Duodenal mucosa (tissue), 2 donors: ENCODE measurements around the gene AFG3L2.

Experiments
- H3K27ac ChIP-seq: one replicate; pipeline ENCODE4 v1.7.0; 2013; ENCODE audit warnings: low read depth, low read length
- H3K27me3 ChIP-seq, 2 donors: one replicate each; pipeline ENCODE4 v1.7.0; 2013; ENCODE audit warnings: low read length in 2 of 2, control low read depth in 1 of 2; ENCODE audit not compliant: insufficient read depth in 2 of 2, control insufficient read depth in 1 of 2
- H3K36me3 ChIP-seq, 2 donors: one replicate each; pipeline ENCODE4 v1.7.0; 2013; ENCODE audit warnings: low read length in 2 of 2, control low read depth in 1 of 2; ENCODE audit not compliant: insufficient read depth in 2 of 2, control insufficient read depth in 1 of 2
- H3K4me1 ChIP-seq, 2 donors: one replicate each; pipeline ENCODE4 v1.7.0; 2013; ENCODE audit warnings: low read length in 2 of 2, control low read depth in 1 of 2; ENCODE audit not compliant: insufficient read depth in 2 of 2, control insufficient read depth in 1 of 2
- H3K4me3 ChIP-seq, 2 donors: one replicate each; pipeline ENCODE4 v1.7.0; 2013; ENCODE audit warnings: low read length in 2 of 2, low read depth in 1 of 2
- H3K9ac ChIP-seq, 2 donors: one replicate each; pipeline ENCODE4 v1.7.0; 2013; ENCODE audit warnings: low read length in 2 of 2, low read depth in 1 of 2
- H3K9me3 ChIP-seq, 2 donors: one replicate each; pipeline ENCODE4 v1.7.0; 2013; ENCODE audit warnings: low read length in 2 of 2, control low read depth in 1 of 2; ENCODE audit not compliant: control insufficient read depth in 1 of 2

The AFG3L2 gene

DNA sequence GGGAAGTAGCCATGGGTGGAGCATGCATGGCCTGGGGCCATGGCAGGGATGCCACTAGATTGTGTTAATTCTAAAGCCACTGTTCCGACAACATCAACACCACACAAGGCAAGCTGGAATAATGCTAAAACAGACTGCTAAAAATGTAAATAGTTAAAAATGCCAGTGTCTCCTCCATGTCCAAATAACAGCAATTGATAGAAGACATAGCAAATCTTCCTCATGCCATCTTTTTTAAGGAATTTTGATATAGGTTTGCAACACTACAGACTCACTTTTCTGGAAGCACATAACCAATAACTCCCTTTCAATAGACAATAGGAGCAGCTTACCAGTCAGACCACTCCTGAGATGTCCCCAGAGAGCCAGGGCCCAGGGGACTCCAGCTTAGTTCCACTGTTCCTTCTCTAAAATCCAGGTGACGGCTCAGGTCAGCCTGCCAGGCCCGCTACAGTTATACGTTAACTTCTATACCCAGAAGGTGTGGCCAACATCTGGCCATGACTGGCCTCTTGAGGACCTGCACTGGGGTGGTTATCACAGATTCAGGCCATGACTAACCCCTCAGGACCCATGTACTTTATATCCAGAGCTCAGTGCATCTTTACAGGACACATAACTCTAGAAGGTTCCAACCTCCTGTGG is 48.7 kb downstream of the AFG3L2 start:
- Histone ChIP-seq H3K4me3 (no peak overlapping the region), H3K9ac (no peak overlapping the region), H3K4me1 (peaks cover 0 to 5% of the 10 kb centered on the region in 2 donors), H3K27me3 (no peaks in the 10 kb centered on the region), H3K27ac (no peak overlapping the region), H3K36me3 (peaks cover 47 to 63% of the 10 kb centered on the region in 2 donors), H3K9me3 (no peaks in the 10 kb centered on the region)

GRCh38 chr18:12327510-12328178 is 49.4 kb downstream of the AFG3L2 start:
- no peaks in the 10 kb centered on the region for H3K27me3 ChIP-seq
- peaks cover 0 to 5% of the 10 kb centered on the region in 2 donors for H3K4me1 ChIP-seq
- H3K27ac ChIP-seq: no peak overlapping the region
- peaks cover 47 to 67% of the 10 kb centered on the region in 2 donors for H3K36me3 ChIP-seq
- H3K9ac ChIP-seq: no peak overlapping the region
- no peak overlapping the region for H3K4me3 ChIP-seq
- no peaks in the 10 kb centered on the region for H3K9me3 ChIP-seq

GRCh38 chr18:12326711-12327460 is 50.1 kb downstream of the AFG3L2 start:
- no peak overlapping the region for H3K27ac ChIP-seq
- H3K4me3 ChIP-seq: no peak overlapping the region
- H3K27me3 ChIP-seq: no peaks in the 10 kb centered on the region
- H3K9me3 ChIP-seq: no peaks in the 10 kb centered on the region
- peaks cover 0 to 5% of the 10 kb centered on the region in 2 donors for H3K4me1 ChIP-seq
- no peak overlapping the region for H3K9ac ChIP-seq
- peaks cover 47 to 67% of the 10 kb centered on the region in 2 donors for H3K36me3 ChIP-seq

DNA sequence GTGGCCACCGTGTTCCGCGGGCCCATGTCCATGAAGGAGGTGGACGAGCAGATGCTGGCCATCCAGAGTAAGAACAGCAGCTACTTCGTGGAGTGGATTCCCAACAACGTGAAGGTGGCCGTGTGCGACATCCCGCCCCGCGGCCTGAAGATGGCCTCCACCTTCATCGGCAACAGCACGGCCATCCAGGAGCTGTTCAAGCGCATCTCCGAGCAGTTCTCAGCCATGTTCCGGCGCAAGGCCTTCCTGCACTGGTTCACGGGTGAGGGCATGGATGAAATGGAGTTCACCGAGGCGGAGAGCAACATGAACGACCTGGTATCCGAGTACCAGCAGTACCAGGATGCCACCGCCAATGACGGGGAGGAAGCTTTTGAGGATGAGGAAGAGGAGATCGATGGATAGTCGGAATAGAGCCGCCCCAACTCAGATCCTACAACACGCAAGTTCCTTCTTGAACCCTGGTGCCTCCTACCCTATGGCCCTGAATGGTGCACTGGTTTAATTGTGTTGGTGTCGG is 51.2 kb downstream of the AFG3L2 start:
- Histone ChIP-seq H3K9me3 (no peaks in the 10 kb centered on the region), H3K4me1 (peaks cover 0 to 5% of the 10 kb centered on the region in 2 donors), H3K27ac (no peak overlapping the region), H3K4me3 (no peak overlapping the region), H3K27me3 (no peaks in the 10 kb centered on the region), H3K36me3 (peaks cover 42 to 70% of the 10 kb centered on the region in 2 donors), H3K9ac (no peak overlapping the region)

GRCh38 chr18:12324991-12325725 is 51.9 kb downstream of the AFG3L2 start:
- Histone ChIP-seq H3K27ac (no peak overlapping the region), H3K27me3 (no peaks in the 10 kb centered on the region), H3K4me3 (no peak overlapping the region), H3K36me3 (peaks cover 42 to 70% of the 10 kb centered on the region in 2 donors), H3K4me1 (peaks cover 0 to 5% of the 10 kb centered on the region in 2 donors), H3K9ac (no peak overlapping the region), H3K9me3 (no peaks in the 10 kb centered on the region)

- H3K36me3 ChIP-seq: peaks cover 15 to 34% of the 10 kb centered on the region in 2 donors
- no peak overlapping the region for H3K4me3 ChIP-seq
- H3K27me3 ChIP-seq: no peaks in the 10 kb centered on the region
- H3K9ac ChIP-seq: no peak overlapping the region
- no peaks in the 10 kb centered on the region for H3K4me1 ChIP-seq
- no peak overlapping the region for H3K27ac ChIP-seq
- no peaks in the 10 kb centered on the region for H3K9me3 ChIP-seq
Measured at GRCh38 chr18:12321333-12321732, 55.7 kb downstream of the AFG3L2 start.

- no peaks in the 10 kb centered on the region for H3K4me1 ChIP-seq
- H3K9me3 ChIP-seq: no peaks in the 10 kb centered on the region
- no peaks in the 10 kb centered on the region for H3K27me3 ChIP-seq
- H3K9ac ChIP-seq: no peak overlapping the region
- no peak overlapping the region for H3K4me3 ChIP-seq
- no peak overlapping the region for H3K27ac ChIP-seq
- H3K36me3 ChIP-seq: peaks cover 0 to 15% of the 10 kb centered on the region in 2 donors
Measured at GRCh38 chr18:12318857-12319256, 58.2 kb downstream of the AFG3L2 start.

GRCh38 chr18:12318334-12318697 is 58.7 kb downstream of the AFG3L2 start:
- H3K36me3 ChIP-seq: peaks cover 0 to 14% of the 10 kb centered on the region in 2 donors
- no peak overlapping the region for H3K27ac ChIP-seq
- no peaks in the 10 kb centered on the region for H3K4me1 ChIP-seq

GRCh38 chr18:12317664-12318333 is 59.2 kb downstream of the AFG3L2 start:
- H3K4me3 ChIP-seq: no peak overlapping the region
- no peaks in the 10 kb centered on the region for H3K27me3 ChIP-seq
- H3K36me3 ChIP-seq: peaks cover 0 to 9% of the 10 kb centered on the region in 2 donors
- no peak overlapping the region for H3K27ac ChIP-seq
- H3K9me3 ChIP-seq: no peaks in the 10 kb centered on the region
- no peak overlapping the region for H3K9ac ChIP-seq
- no peaks in the 10 kb centered on the region for H3K4me1 ChIP-seq

More at GRCh38 chr18:12318334-12318697, 58.7 kb downstream of the AFG3L2 start:
- H3K27me3 ChIP-seq: no peaks in the 10 kb centered on the region
- no peaks in the 10 kb centered on the region for H3K9me3 ChIP-seq
- H3K4me3 ChIP-seq: no peak overlapping the region
- H3K9ac ChIP-seq: no peak overlapping the region
